Hematopoietic multipotent progenitor cell treated with erythropoietin and hydrocortisone succinate and interleukin-3 and kit ligand, for 8 days (in vitro differentiated cells): ENCODE data around the gene CRACDL.

Experiments used
- DNase-seq: peaks from one replicate; pipeline ENCODE4 v3.0.0-alpha.2; 2015

The CRACDL gene

DNA sequence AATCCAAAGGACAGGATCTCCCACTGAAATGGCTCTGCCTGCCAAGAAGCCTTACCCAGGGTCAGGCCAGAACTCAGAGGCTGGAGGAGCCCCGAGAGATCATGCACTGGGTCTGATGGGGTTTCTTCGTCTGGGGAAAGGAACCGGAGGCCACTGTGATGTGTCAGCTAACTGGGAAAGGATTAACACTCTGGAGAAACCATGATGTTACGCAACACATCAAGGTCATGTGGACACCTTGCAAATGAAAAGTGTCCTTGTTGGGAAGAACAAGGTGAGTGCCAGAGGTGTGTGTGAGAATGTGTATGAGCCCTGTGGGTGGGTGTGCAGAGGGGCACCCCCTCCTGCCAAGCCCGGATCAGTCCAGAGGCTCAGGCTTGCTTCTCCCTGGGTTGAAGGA, 86.9 kb downstream of the CRACDL start:
- DNase-seq, result no peak

DNA sequence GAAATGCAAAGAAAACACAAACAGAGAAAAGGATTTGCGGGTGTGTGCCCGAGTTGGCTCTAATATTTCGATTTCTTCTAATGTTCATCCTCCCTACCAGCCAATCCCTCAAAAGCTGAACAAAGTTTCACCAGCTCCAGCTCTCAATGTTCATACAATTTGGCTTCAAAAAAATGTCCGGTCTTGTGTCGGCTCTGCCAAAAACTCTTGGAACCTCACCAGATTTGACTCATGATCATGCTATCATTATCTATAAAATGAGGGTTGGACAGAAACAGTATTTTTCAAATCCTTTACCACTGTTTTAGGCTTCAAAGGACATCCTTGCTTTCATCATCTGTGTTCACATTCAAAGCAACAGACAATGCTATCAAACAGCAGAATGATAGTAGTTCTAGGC, 88.2 kb downstream of the CRACDL start:
- no peak for DNase-seq

DNA sequence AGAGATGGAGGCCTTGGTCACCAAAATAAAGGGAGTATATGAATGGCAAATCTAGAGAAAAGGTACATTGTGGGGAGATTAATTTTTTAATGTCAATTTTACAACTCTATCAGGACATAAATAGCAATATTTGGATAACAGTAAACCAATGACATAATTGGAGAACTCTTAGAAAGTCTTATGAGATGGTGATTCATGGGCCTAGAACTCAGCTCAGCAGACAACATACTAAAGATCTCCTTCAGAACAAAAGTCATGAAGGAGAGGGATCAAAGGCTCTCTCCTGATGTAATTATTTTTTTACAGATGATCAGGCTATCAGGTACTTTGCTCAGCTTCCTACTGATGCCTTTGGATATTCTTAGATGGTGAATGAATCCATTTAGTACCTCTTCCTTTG, 90.0 kb downstream of the CRACDL start:
- no peak for DNase-seq

GRCh38 chr2:98842136-98842535, 93.9 kb downstream of the CRACDL start:
- no peak for DNase-seq

DNA sequence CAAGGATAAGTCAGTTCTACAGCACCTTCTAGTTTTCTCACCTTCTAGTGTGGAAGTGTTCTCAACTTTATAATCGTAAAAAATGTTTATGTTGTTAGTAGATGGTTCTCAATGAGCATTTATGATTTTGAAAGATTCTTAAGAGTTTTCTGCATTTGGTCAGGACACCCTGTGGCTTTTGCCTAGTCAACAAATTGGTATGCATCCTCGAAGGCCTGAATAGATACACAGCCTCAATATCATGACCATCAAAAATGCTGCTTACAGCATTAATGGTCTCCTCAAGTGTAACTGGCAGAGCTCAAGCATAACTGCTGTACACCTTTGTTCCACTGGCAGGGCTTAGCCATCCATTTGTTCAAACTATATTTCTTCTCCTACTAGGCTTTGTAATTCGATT, 96.7 kb downstream of the CRACDL start:
- no peak for DNase-seq

DNA sequence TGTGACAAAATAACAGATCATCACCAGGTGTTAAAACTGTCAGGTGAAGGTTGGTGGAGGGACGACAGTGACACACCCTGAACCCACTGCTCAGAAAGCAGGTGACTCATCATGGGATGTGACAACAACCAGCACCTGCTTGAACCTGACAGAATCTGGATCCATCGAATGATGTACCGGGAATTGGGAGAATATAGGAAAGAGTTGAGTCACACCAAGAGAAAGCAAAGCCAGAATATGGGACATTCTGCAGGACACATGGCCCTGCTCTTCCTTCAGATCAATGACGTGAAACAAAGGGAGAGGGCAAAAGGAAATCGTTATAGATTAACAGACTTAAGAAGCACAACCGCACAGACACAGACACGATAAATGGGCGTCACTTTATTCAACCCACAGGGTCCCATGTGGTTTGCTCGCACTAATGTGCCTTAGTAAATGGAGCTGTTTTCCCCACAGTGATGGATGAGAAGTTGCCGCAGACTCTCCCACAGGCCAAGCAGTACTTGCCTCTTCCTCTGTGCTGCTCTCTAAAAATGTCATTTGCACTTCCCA, 100.1 kb downstream of the CRACDL start:
- no peak for DNase-seq

GRCh38 chr2:98833917-98834263, 102.1 kb downstream of the CRACDL start:
- no peak for DNase-seq

- DNase-seq, result no peak
These were observed 102.7 kb downstream of the CRACDL start for GRCh38 chr2:98833172-98833916.

GRCh38 chr2:98832172-98832571, 103.9 kb downstream of the CRACDL start:
- no peak for DNase-seq

GRCh38 chr2:98830571-98831145, 105.4 kb downstream of the CRACDL start:
- peak; percentile 74 for DNase-seq

- DNase-seq, result peak; percentile 10
These were observed 106.3 kb downstream of the CRACDL start for GRCh38 chr2:98829581-98830270.

DNA sequence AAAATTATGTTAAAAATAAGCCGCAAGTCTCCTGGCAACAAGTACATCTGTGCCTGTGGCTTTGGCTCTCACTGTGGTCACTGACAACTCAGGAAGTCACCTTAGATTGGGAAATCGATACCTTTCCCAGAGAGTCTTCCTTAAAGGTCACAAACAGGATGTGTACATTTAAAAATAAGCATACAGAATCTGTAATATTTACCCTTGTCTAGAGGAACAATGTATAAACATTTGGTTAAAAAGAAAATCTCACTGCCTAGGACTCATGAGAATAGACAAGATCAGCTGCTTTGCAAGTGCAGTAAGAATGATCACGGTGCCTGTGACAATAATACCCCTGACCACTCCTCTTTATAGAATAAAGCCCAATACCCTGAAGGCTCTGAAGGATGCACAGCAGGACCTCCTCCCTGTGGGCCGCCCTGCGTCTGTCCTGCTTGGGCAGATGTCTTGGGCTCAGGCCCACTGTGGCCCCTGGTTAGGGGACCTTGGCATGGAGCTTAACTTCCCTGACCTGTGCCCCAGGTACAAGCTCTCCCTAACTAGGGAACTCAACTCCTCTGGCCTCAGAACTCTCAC, 107.1 kb downstream of the CRACDL start:
- DNase-seq, result no peak

DNA sequence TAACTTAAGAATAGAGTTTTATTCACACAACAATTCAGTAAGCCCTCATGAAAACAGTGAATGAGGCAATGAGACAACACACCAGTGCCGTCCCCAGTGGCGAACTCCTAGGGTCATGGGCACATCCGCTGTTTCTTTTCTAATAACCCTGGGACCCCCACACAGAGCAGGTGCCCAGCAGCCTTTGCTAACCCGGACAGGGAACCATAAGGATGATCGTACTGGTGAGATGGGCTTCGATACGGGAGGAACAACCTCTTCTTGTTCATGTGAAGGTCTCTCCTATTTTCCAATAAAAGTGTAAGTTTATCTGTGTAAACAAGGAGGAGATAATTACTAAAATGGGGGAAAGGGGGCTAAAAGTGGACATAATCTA, 107.7 kb downstream of the CRACDL start:
- DNase-seq, result no peak

GRCh38 chr2:98827625-98828368, 108.2 kb downstream of the CRACDL start:
- no peak for DNase-seq

- DNase-seq, result no peak
These were observed 109.2 kb downstream of the CRACDL start for GRCh38 chr2:98826856-98827255.

DNA sequence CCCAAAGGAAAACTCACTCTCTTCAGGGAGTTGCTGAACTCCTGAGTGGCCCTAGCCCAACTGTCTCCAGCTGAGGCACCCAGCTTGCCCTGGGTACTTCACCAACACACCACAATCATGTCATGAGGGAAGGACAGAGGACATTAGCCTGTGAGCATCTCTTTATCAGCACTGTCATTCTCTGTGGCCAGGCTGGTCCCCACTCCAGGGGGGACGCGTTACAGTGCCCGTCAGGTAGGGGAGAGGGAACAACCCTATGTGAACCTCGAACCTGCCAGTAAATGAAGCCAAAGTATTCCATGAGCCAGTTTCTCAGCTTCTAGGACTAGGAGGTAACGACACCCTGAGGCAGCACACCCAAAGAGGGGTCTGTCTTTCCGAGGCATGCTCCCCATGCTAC, 110.2 kb downstream of the CRACDL start:
- DNase-seq, result no peak

DNA sequence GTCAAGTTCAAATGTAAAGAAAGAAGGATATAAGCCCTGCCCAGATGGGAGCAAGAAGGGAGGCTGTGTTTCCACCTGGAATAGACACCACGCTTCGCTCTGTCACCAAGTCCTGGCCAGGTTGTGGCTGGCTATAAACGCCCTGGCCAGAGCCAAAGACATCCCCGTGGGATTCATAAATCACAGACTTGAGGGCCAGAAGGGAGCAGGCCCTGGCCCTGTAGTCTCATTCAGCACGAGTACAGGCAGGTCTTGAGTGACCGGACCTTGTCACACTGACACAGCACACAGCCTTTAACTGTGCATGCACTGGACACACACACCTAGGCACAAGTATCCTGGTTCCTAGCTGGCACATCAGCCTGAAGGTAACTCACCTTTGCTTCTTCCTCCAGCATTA, 110.6 kb downstream of the CRACDL start:
- DNase-seq, result no peak

- DNase-seq, result no peak
These were observed 111.0 kb downstream of the CRACDL start for GRCh38 chr2:98825020-98825350.

DNA sequence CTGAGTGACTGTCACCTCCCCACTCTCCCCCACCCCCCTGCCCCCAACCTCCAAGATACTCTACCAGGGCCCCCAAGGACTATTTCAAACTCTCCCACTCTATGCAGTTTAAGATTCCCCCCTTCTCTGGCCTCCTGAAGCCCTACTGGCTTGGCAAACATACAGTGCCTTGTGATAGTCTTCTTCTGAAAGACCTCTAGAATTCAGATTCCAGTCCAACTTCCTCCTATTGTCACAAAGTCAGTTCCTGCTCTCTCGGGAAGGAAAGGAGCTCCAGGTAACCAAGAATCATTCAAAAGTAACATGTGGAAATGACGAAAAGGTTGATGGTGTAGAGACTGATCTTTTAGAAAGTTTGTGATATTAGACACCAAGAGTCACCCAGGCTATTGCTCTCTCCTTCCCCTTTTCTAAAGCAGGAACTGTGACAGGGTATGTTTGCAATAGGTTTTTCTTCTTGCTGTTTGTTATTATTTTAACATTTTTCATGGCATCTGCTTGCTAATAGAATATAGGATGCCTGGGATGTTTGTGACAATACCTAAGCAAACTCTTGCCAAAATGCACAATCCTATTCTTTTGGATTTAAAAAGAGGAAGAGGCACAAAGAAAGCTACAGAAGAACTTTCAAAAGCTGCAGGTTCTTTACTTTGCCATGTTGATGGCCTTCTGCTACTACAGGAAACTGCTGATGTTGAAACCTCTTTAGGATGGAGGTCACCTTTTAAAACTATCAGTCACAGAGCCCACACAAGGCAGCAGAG, 111.6 kb downstream of the CRACDL start:
- DNase-seq, result no peak

DNA sequence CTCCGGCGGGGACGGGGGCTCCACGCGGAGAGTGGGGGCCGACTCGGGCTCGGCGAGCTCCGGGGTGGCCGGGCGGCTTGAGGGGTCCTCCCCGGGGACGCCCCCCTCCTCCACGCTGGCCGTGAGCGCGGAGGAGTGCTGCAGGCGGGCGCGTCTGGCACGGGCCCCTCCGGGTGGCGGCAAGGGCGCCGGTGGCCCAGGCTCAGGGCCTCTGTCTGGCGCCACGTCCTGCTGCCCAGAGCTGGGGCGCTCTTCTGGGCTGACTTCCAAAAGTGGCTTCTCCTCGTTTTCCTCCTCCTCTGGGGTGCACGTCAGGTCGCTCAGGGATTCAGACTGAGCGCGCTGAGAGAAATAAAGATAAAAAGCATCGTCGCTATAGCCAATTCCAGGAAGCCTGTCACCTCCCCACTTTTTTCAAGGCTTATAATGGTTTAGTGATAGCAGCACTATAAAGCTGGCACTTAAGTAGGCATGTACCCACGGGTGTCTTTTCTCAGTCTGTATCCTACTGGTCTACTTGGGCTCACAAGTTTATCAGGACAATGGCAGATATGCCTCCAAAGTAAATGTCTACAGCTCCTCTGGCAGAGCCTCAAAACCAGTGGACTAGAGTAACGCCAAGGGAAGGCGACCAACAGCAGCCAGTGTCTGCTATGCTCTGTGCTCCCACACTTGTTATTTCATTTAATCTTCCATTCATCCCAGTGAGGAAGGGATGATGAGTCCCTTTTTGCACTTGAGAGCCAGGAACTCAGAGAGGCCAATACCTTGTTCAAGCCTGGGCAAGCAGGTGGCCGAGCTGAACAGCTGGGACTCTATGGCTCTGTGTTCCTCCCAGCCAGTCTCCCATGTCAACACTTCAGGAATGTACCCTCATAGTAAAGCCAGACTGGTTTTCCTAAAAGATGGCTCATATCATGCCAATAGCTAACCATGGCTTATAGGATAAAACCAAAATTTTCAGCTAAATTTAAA, 112.5 kb downstream of the CRACDL start:
- DNase-seq, result no peak
